MCF 10A (cell line): Measurements from ENCODE around the gene CACNA1H. TPM values are rescaled to one million over a fixed set of nuclear protein-coding genes. Genes with fewer than 3 reads are reported as not detected.

Experiments
- BruUV-seq: library from RNA; stranded (reverse); fragments of 400-500 nt; replicated peaks from 2 replicates; lab custom pipeline; 2021; lab: Mats Ljungman, UMichigan
- CTCF ChIA-PET: fragments of 300-600 bp; sonication (Branson Sonifier 250); formaldehyde crosslinking; extraction: SDS; loops from one replicate; lab custom pipeline; 2021; ENCODE audit warnings: antibody characterized with exemption, inconsistent platforms; lab: Yijun Ruan, JAX
- POLR2A ChIA-PET: fragments of 300-600, 350-650 bp; sonication (Branson Sonifier 250); formaldehyde crosslinking; extraction: SDS; loops from one replicate; lab custom pipeline; 2020; ENCODE audit warnings: antibody characterized with exemption, inconsistent platforms; lab: Yijun Ruan, JAX
- DNase-seq: peaks from one replicate; pipeline ENCODE4 v3.0.0-alpha.2; 2018; ENCODE audit not compliant: unreplicated experiment
- H3K27ac Mint-ChIP-seq: one replicate; pipeline ENCODE4 v1.8.0; 2022; ENCODE audit warnings: mild to moderate bottlenecking, low read depth, mixed read lengths; ENCODE audit not compliant: unreplicated experiment
- H3K27me3 Mint-ChIP-seq: one replicate; pipeline ENCODE4 v1.8.0; 2022; ENCODE audit warnings: mixed read lengths; ENCODE audit not compliant: insufficient read depth, unreplicated experiment
- H3K36me3 Mint-ChIP-seq: one replicate; pipeline ENCODE4 v1.8.0; 2022; ENCODE audit warnings: mild to moderate bottlenecking, moderate library complexity, mixed read lengths; ENCODE audit not compliant: insufficient read depth, unreplicated experiment
- H3K4me1 Mint-ChIP-seq: one replicate; pipeline ENCODE4 v1.8.0; 2022; ENCODE audit warnings: mixed read lengths; ENCODE audit not compliant: insufficient read depth, unreplicated experiment
- H3K4me3 Mint-ChIP-seq: one replicate; pipeline ENCODE4 v1.8.0; 2022; ENCODE audit warnings: mild to moderate bottlenecking, moderate library complexity, mixed read lengths; ENCODE audit not compliant: unreplicated experiment
- H3K9me3 Mint-ChIP-seq: one replicate; pipeline ENCODE4 v1.8.0; 2022; ENCODE audit warnings: mixed read lengths; ENCODE audit not compliant: unreplicated experiment
- CTCF ChIP-seq: fragments of 200-600 bp; IDR thresholded peaks from one replicate; pipeline ENCODE4 v1.8.0; 2022; ENCODE audit warnings: antibody characterized with exemption, mild to moderate bottlenecking; ENCODE audit not compliant: unreplicated experiment
- intact Hi-C: fragments of 100-400 bp; cut with micrococcal nuclease; formaldehyde crosslinking; loops from 2 replicates; pipeline ENCODE4 v1.14.1; 2022
- total RNA-seq: library from RNA; stranded (reverse); gene quantifications from 2 replicates; pipeline ENCODE4 v1.2.3, GENCODE V29; 2022

CACNA1H gene
- total RNA-seq, 1 experiment from 2014 or later: not detected

GRCh38 chr16:1213231-1213630 lies 60.3 kb downstream of the CACNA1H start:
- H3K9me3 Mint-ChIP-seq: no peaks in the 10 kb centered on the region
- POLR2A ChIA-PET: no interaction called here

GRCh38 chr16:1213796-1214372 lies 61.0 kb downstream of the CACNA1H start:
- ChIA-PET CTCF (no interaction called here), POLR2A (no interaction called here)
- no peak for TF ChIP-seq CTCF
- no peak for DNase-seq
- no TSS peak for BruUV-seq
- no peaks in the 10 kb centered on the region for H3K9me3 Mint-ChIP-seq
- intact Hi-C loops: no loop called here
- no peaks in the 10 kb centered on the region for H3K4me1 Mint-ChIP-seq
- no peak overlapping the region for H3K4me3 Mint-ChIP-seq
- H3K36me3 Mint-ChIP-seq: no peaks in the 10 kb centered on the region
- peaks cover 22% of the 10 kb centered on the region for H3K27me3 Mint-ChIP-seq
- H3K27ac Mint-ChIP-seq: no peak overlapping the region

More at GRCh38 chr16:1213231-1213630, 60.3 kb downstream of the CACNA1H start:
- no peaks in the 10 kb centered on the region for H3K36me3 Mint-ChIP-seq
- no TSS peak for BruUV-seq
- intact Hi-C loops: no loop called here
- no peak overlapping the region for H3K27ac Mint-ChIP-seq
- H3K4me1 Mint-ChIP-seq: no peaks in the 10 kb centered on the region
- H3K27me3 Mint-ChIP-seq: peaks cover 20% of the 10 kb centered on the region
- DNase-seq: no peak
- no peak overlapping the region for H3K4me3 Mint-ChIP-seq
- no peak for TF ChIP-seq CTCF
- CTCF ChIA-PET: no interaction called here

- intact Hi-C loops: no loop called here
- H3K4me3 Mint-ChIP-seq: no peak overlapping the region
- H3K27me3 Mint-ChIP-seq: peaks cover 28% of the 10 kb centered on the region
- BruUV-seq: no TSS peak
- ChIA-PET POLR2A (no interaction called here), CTCF (no interaction called here)
- DNase-seq: no peak
- no peaks in the 10 kb centered on the region for H3K9me3 Mint-ChIP-seq
- no peak for TF ChIP-seq CTCF
- H3K27ac Mint-ChIP-seq: no peak overlapping the region
- no peaks in the 10 kb centered on the region for H3K4me1 Mint-ChIP-seq
- H3K36me3 Mint-ChIP-seq: no peaks in the 10 kb centered on the region
These were observed 61.8 kb downstream of the CACNA1H start for GRCh38 chr16:1214719-1215118.

GRCh38 chr16:1215574-1216295 lies 62.8 kb downstream of the CACNA1H start:
- DNase-seq: no peak
- ChIA-PET POLR2A (no interaction called here), CTCF (no interaction called here)
- no peaks in the 10 kb centered on the region for H3K4me1 Mint-ChIP-seq
- BruUV-seq: no TSS peak
- H3K36me3 Mint-ChIP-seq: no peaks in the 10 kb centered on the region
- H3K27me3 Mint-ChIP-seq: peaks cover 28% of the 10 kb centered on the region
- no peak for TF ChIP-seq CTCF
- no peaks in the 10 kb centered on the region for H3K9me3 Mint-ChIP-seq
- no peak overlapping the region for H3K27ac Mint-ChIP-seq
- intact Hi-C loops: no loop called here
- H3K4me3 Mint-ChIP-seq: no peak overlapping the region
